NCI-H146 treated with DMSO at 0.1 percent for 48 hours (cell line): ENCODE data around the gene SPSB2.

Experiments
- DNase-seq: peaks from one replicate; lab custom pipeline; 2025; ENCODE audit not compliant: unreplicated experiment; lab: John Stamatoyannopoulos, UW

SPSB2 gene

DNA sequence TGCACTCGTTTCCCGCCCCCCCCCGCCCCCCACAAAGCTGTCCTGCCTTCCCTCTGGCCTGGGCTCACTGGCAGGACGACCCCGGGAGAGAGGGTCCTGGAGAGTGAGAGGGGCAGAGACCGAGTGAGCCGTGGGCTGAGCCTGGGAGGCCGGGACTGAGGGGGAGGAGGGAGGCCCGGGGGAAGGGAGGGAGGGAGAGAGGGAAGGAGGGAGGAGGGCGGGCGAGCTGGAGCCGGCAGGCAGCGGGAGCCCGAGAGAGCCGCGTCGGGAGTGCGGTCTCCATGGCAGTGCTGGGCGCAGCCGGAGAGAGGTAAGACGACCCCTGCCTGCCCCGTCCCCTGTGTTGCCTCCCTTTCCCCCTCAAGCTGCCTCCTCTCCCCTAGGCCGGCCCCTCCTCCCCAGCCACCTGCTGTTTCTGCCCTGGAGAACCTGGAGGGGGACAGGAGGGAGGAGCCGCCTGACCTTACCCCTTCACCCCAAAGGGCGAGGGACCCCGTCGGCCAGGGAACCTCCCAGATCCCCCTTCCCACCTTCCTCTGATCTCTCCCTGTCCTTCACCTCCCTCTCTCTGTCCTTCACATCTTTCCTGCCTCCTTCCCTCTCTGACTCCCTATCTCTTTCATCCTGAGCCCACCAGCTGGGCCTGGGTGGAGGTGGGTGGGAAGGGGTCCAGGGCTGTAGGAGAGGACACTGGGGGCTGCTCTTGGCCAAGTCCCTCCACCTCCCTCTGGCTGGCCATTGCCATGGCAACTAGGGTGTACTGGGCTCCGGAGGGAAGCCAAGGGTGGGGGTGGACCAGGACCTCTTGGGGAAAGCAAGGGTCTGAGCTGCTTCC lies 51.3 kb downstream of the SPSB2 start, which contains the start of gene GPR162:
Gene GPR162 (plus strand): TSS at position 231 of the 835 bp plus-strand sequence. CDS start 2,078 bp downstream, outside the sequence.
- DNase-seq = peak; percentile 57
